HG03060 (cell line): Measurements from ENCODE around the gene ZNF618.

Experiments used
- ATAC-seq: cut with Tn5 transposase; IDR thresholded peaks from one replicate; pipeline ENCODE4 v1.9.1; 2021; ENCODE audit warnings: low read depth, moderate number of reproducible peaks; ENCODE audit not compliant: unreplicated experiment

ZNF618 gene

GRCh38 chr9:113998525-113999255 is 122.6 kb downstream of the ZNF618 start:
- no peak for ATAC-seq

GRCh38 chr9:113999256-114000062 is 123.3 kb downstream of the ZNF618 start:
- no peak for ATAC-seq

GRCh38 chr9:114000063-114000454 is 124.0 kb downstream of the ZNF618 start:
- ATAC-seq: no peak

GRCh38 chr9:114000671-114001409 is 124.7 kb downstream of the ZNF618 start:
- no peak for ATAC-seq

- ATAC-seq: no peak
Measured at GRCh38 chr9:114001410-114001685, 125.2 kb downstream of the ZNF618 start.

- no peak for ATAC-seq
Measured at GRCh38 chr9:114001794-114002261, 125.7 kb downstream of the ZNF618 start.

- ATAC-seq: no peak
Measured at GRCh38 chr9:114002271-114002985, 126.3 kb downstream of the ZNF618 start.

- ATAC-seq: no peak
Measured at GRCh38 chr9:114002986-114003350, 126.9 kb downstream of the ZNF618 start.

- ATAC-seq: no peak
Measured at GRCh38 chr9:114003351-114003750, 127.2 kb downstream of the ZNF618 start.

- ATAC-seq: no peak
Measured at GRCh38 chr9:114003758-114004157, 127.6 kb downstream of the ZNF618 start.

- no peak for ATAC-seq
Measured at GRCh38 chr9:114004221-114004716, 128.2 kb downstream of the ZNF618 start.

GRCh38 chr9:114005371-114006154 is 129.5 kb downstream of the ZNF618 start:
- ATAC-seq: no peak

- ATAC-seq: no peak
Measured at GRCh38 chr9:114006155-114006550, 130.0 kb downstream of the ZNF618 start.

GRCh38 chr9:114006931-114007691 is 131.0 kb downstream of the ZNF618 start:
- ATAC-seq: no peak

- ATAC-seq: no peak
Measured at GRCh38 chr9:114007991-114008666, 132.0 kb downstream of the ZNF618 start.

- ATAC-seq: no peak
Measured at GRCh38 chr9:114008667-114009410, 132.7 kb downstream of the ZNF618 start.

- no peak for ATAC-seq
Measured at GRCh38 chr9:114011313-114011712, 135.2 kb downstream of the ZNF618 start.

- ATAC-seq: no peak
Measured at GRCh38 chr9:114012126-114012525, 136.0 kb downstream of the ZNF618 start.
